Chondrocyte (in vitro differentiated cells): ENCODE data around the gene ZNF148. TPM values are rescaled to one million over a fixed set of nuclear protein-coding genes. Genes with fewer than 3 reads are reported as not detected.

ENCODE experiments used
- DNase-seq: peaks from one replicate; pipeline ENCODE4 v3.0.0; 2021; ENCODE audit warnings: mixed read lengths, low spot score
- H3K27ac Mint-ChIP-seq: one replicate; pipeline ENCODE4 v1.8.0; 2021; ENCODE audit warnings: mild to moderate bottlenecking, moderate library complexity, mixed read lengths; ENCODE audit not compliant: unreplicated experiment
- H3K27me3 Mint-ChIP-seq: 2 replicates; pipeline ENCODE4 v1.8.0; 2021; ENCODE audit warnings: low read depth, mixed read lengths
- H3K36me3 Mint-ChIP-seq: 2 replicates; pipeline ENCODE4 v1.8.0; 2021; ENCODE audit warnings: low read depth, mixed read lengths
- H3K4me1 Mint-ChIP-seq: 2 replicates; pipeline ENCODE4 v1.8.0; 2021; ENCODE audit warnings: low read depth, mild to moderate bottlenecking, mixed read lengths
- H3K4me3 Mint-ChIP-seq: one replicate; pipeline ENCODE4 v1.8.0; 2021; ENCODE audit warnings: mild to moderate bottlenecking, moderate library complexity, mixed read lengths; ENCODE audit not compliant: unreplicated experiment
- H3K9me3 Mint-ChIP-seq: 2 replicates; pipeline ENCODE4 v1.8.0; 2021; ENCODE audit warnings: low read depth, mixed read lengths
- CTCF ChIP-seq: fragments of 200-600 bp; sonication (generic); IDR thresholded peaks from 2 replicates; pipeline ENCODE4 v1.5.0; 2021; ENCODE audit warnings: antibody characterized with exemption, mild to moderate bottlenecking, moderate library complexity
- total RNA-seq: library from RNA; stranded (reverse); gene quantifications from 3 replicates; pipeline ENCODE4 v1.2.1, GENCODE V29; 2021

The ZNF148 gene
- total RNA-seq, 1 donor from 2014 or later, result 45.9 TPM

GRCh38 chr3:125238759-125239158 is 136.4 kb downstream of the ZNF148 start:
- Mint-ChIP-seq H3K4me3 (no peak overlapping the region), H3K9me3 (no peaks in the 10 kb centered on the region), H3K4me1 (peaks cover 23% of the 10 kb centered on the region), H3K27ac (no peak overlapping the region), H3K27me3 (no peaks in the 10 kb centered on the region), H3K36me3 (peaks cover 14% of the 10 kb centered on the region)
- DNase-seq, result no peak
- TF ChIP-seq CTCF, result no peak

- peaks cover 19% of the 10 kb centered on the region for H3K36me3 Mint-ChIP-seq
- TF ChIP-seq CTCF, result no peak
- no peak for DNase-seq
- no peak overlapping the region for H3K4me3 Mint-ChIP-seq
- H3K9me3 Mint-ChIP-seq, result no peaks in the 10 kb centered on the region
- H3K27me3 Mint-ChIP-seq, result no peaks in the 10 kb centered on the region
- peak overlapping the region; percentile 60 for H3K27ac Mint-ChIP-seq
- H3K4me1 Mint-ChIP-seq, result peaks cover 33% of the 10 kb centered on the region
These were observed 138.7 kb downstream of the ZNF148 start for GRCh38 chr3:125236331-125236903.

GRCh38 chr3:125234831-125235230 is 140.3 kb downstream of the ZNF148 start:
- Mint-ChIP-seq H3K27ac (no peak overlapping the region), H3K4me1 (peaks cover 34% of the 10 kb centered on the region), H3K36me3 (peaks cover 20% of the 10 kb centered on the region), H3K9me3 (no peaks in the 10 kb centered on the region), H3K4me3 (no peak overlapping the region), H3K27me3 (no peaks in the 10 kb centered on the region)
- DNase-seq, result no peak
- no peak for TF ChIP-seq CTCF

GRCh38 chr3:125232401-125232800 is 142.7 kb downstream of the ZNF148 start:
- H3K4me1 Mint-ChIP-seq, result peaks cover 30% of the 10 kb centered on the region
- peaks cover 19% of the 10 kb centered on the region for H3K36me3 Mint-ChIP-seq
- DNase-seq, result no peak
- H3K9me3 Mint-ChIP-seq, result no peaks in the 10 kb centered on the region
- H3K4me3 Mint-ChIP-seq, result no peak overlapping the region
- H3K27me3 Mint-ChIP-seq, result no peaks in the 10 kb centered on the region
- peak overlapping the region; percentile 28 for H3K27ac Mint-ChIP-seq
- TF ChIP-seq CTCF, result no peak

- H3K27me3 Mint-ChIP-seq, result no peaks in the 10 kb centered on the region
- no peak for DNase-seq
- no peak overlapping the region for H3K4me3 Mint-ChIP-seq
- no peaks in the 10 kb centered on the region for H3K9me3 Mint-ChIP-seq
- H3K27ac Mint-ChIP-seq, result peak overlapping the region; percentile 28
- peaks cover 29% of the 10 kb centered on the region for H3K4me1 Mint-ChIP-seq
- TF ChIP-seq CTCF, result no peak
- peaks cover 17% of the 10 kb centered on the region for H3K36me3 Mint-ChIP-seq
These were observed 143.2 kb downstream of the ZNF148 start for GRCh38 chr3:125231895-125232294.
